Central memory CD8-positive, alpha-beta T cell (primary cell): Measurements from ENCODE around the gene CD83.
"Not testable (repeated sequence)": the region's sequence is repeated elsewhere in the genome, so short reads cannot be mapped to it uniquely, and the experiment has no call there.

Source experiments
- ATAC-seq: fragments of 150-1000 bp; cut with Tn5 transposase; replicated peaks from 2 replicates; pipeline ENCODE4 v1.10.0; 2022; ENCODE audit warnings: mild to moderate bottlenecking, moderate FRiP score, moderate number of reproducible peaks; ENCODE audit not compliant: poor library complexity, severe bottlenecking; ENCODE audit errors: extremely low read depth
- DNase-seq, 2 donors: peaks; one replicate each; pipeline ENCODE4 v3.0.0; 2021; ENCODE audit warnings: low spot score in 2 of 2
- H3K27ac Mint-ChIP-seq: one replicate; pipeline ENCODE4 v1.8.0; 2022; ENCODE audit warnings: low read depth, mild to moderate bottlenecking, moderate library complexity, mixed read lengths
- H3K27me3 Mint-ChIP-seq: one replicate; pipeline ENCODE4 v1.8.0; 2022; ENCODE audit warnings: mixed read lengths
- H3K36me3 Mint-ChIP-seq: one replicate; pipeline ENCODE4 v1.8.0; 2022; ENCODE audit warnings: mild to moderate bottlenecking, moderate library complexity, mixed read lengths; ENCODE audit not compliant: insufficient read depth
- H3K4me1 Mint-ChIP-seq: one replicate; pipeline ENCODE4 v1.8.0; 2022; ENCODE audit warnings: mixed read lengths
- H3K4me3 Mint-ChIP-seq: one replicate; pipeline ENCODE4 v1.8.0; 2022; ENCODE audit warnings: mild to moderate bottlenecking, moderate library complexity, mixed read lengths
- H3K9me3 Mint-ChIP-seq: one replicate; pipeline ENCODE4 v1.8.0; 2022; ENCODE audit warnings: mixed read lengths

CD83 gene

GRCh38 chr6:14147891-14148290 lies 30.3 kb downstream of the CD83 start:
- peaks cover 2% of the 10 kb centered on the region for H3K36me3 Mint-ChIP-seq
- no peaks in the 10 kb centered on the region for H3K27me3 Mint-ChIP-seq
- H3K9me3 Mint-ChIP-seq, result no peaks in the 10 kb centered on the region
- H3K27ac Mint-ChIP-seq, result no peak overlapping the region
- DNase-seq, result no peak
- no peak overlapping the region for H3K4me3 Mint-ChIP-seq
- peaks cover 6% of the 10 kb centered on the region for H3K4me1 Mint-ChIP-seq
- no peak for ATAC-seq

- Mint-ChIP-seq H3K27ac (no peak overlapping the region), H3K9me3 (no peaks in the 10 kb centered on the region), H3K4me1 (peaks cover 6% of the 10 kb centered on the region), H3K36me3 (peaks cover 2% of the 10 kb centered on the region), H3K27me3 (no peaks in the 10 kb centered on the region), H3K4me3 (no peak overlapping the region)
- DNase-seq (no peak), ATAC-seq (no peak)
These were observed 30.9 kb downstream of the CD83 start for GRCh38 chr6:14148471-14148870.

- Mint-ChIP-seq H3K27me3 (no peaks in the 10 kb centered on the region), H3K27ac (no peak overlapping the region), H3K4me1 (peaks cover 6% of the 10 kb centered on the region), H3K36me3 (peaks cover 2% of the 10 kb centered on the region), H3K9me3 (no peaks in the 10 kb centered on the region), H3K4me3 (no peak overlapping the region)
- no peak for DNase-seq
- no peak for ATAC-seq
These were observed 31.6 kb downstream of the CD83 start for GRCh38 chr6:14149053-14149738.

- H3K36me3 Mint-ChIP-seq, result peaks cover 2% of the 10 kb centered on the region
- no peak for DNase-seq
- peaks cover 3% of the 10 kb centered on the region for H3K4me1 Mint-ChIP-seq
- no peaks in the 10 kb centered on the region for H3K9me3 Mint-ChIP-seq
- H3K4me3 Mint-ChIP-seq, result no peak overlapping the region
- ATAC-seq, result no peak
- H3K27me3 Mint-ChIP-seq, result no peaks in the 10 kb centered on the region
- no peak overlapping the region for H3K27ac Mint-ChIP-seq
These were observed 32.2 kb downstream of the CD83 start for GRCh38 chr6:14149739-14150130.

- H3K27me3 Mint-ChIP-seq, H3K27ac Mint-ChIP-seq, H3K4me3 Mint-ChIP-seq, ATAC-seq, H3K4me1 Mint-ChIP-seq, DNase-seq, H3K36me3 Mint-ChIP-seq, H3K9me3 Mint-ChIP-seq: not testable (repeated sequence)
These were observed 33.7 kb downstream of the CD83 start for GRCh38 chr6:14151300-14151699.

- no peaks in the 10 kb centered on the region for H3K4me1 Mint-ChIP-seq
- H3K36me3 Mint-ChIP-seq, result peaks cover 3% of the 10 kb centered on the region
- no peak overlapping the region for H3K4me3 Mint-ChIP-seq
- H3K9me3 Mint-ChIP-seq, result no peaks in the 10 kb centered on the region
- ATAC-seq (no peak), DNase-seq (no peak)
- no peaks in the 10 kb centered on the region for H3K27me3 Mint-ChIP-seq
- H3K27ac Mint-ChIP-seq, result no peak overlapping the region
These were observed 34.2 kb downstream of the CD83 start for GRCh38 chr6:14151773-14152172.

GRCh38 chr6:14153228-14153627 lies 35.7 kb downstream of the CD83 start:
- Mint-ChIP-seq H3K27ac (no peak overlapping the region), H3K4me1 (no peaks in the 10 kb centered on the region), H3K27me3 (peaks cover 1% of the 10 kb centered on the region), H3K36me3 (peaks cover 7% of the 10 kb centered on the region), H3K4me3 (no peak overlapping the region), H3K9me3 (no peaks in the 10 kb centered on the region)
- ATAC-seq, result no peak
- no peak for DNase-seq

GRCh38 chr6:14159090-14159489 lies 41.5 kb downstream of the CD83 start:
- DNase-seq, result no peak
- Mint-ChIP-seq H3K4me3 (no peak overlapping the region), H3K27me3 (peaks cover 21% of the 10 kb centered on the region), H3K4me1 (no peaks in the 10 kb centered on the region), H3K36me3 (peaks cover 5% of the 10 kb centered on the region), H3K27ac (no peak overlapping the region), H3K9me3 (no peaks in the 10 kb centered on the region)
- no peak for ATAC-seq

GRCh38 chr6:14162826-14163225 lies 45.3 kb downstream of the CD83 start:
- ATAC-seq, result no peak
- DNase-seq, result no peak
- H3K4me3 Mint-ChIP-seq, result no peak overlapping the region
- H3K27me3 Mint-ChIP-seq, result peaks cover 50% of the 10 kb centered on the region
- H3K4me1 Mint-ChIP-seq, result no peaks in the 10 kb centered on the region
- H3K36me3 Mint-ChIP-seq, result no peaks in the 10 kb centered on the region
- no peak overlapping the region for H3K27ac Mint-ChIP-seq
- H3K9me3 Mint-ChIP-seq, result no peaks in the 10 kb centered on the region

- peaks cover 54% of the 10 kb centered on the region for H3K27me3 Mint-ChIP-seq
- no peak for ATAC-seq
- H3K36me3 Mint-ChIP-seq, result no peaks in the 10 kb centered on the region
- no peak for DNase-seq
- no peak overlapping the region for H3K27ac Mint-ChIP-seq
- H3K4me3 Mint-ChIP-seq, result no peak overlapping the region
- H3K4me1 Mint-ChIP-seq, result no peaks in the 10 kb centered on the region
- peaks cover 20% of the 10 kb centered on the region for H3K9me3 Mint-ChIP-seq
These were observed 47.5 kb downstream of the CD83 start for GRCh38 chr6:14165091-14165490.

GRCh38 chr6:14166839-14167238 lies 49.3 kb downstream of the CD83 start:
- H3K36me3 Mint-ChIP-seq, result no peaks in the 10 kb centered on the region

GRCh38 chr6:14170128-14170527 lies 52.6 kb downstream of the CD83 start:
- H3K4me3 Mint-ChIP-seq, result no peak overlapping the region
- peaks cover 32% of the 10 kb centered on the region for H3K27me3 Mint-ChIP-seq
- DNase-seq (no peak), ATAC-seq (no peak)
- H3K4me1 Mint-ChIP-seq, result no peaks in the 10 kb centered on the region
- peaks cover 21% of the 10 kb centered on the region for H3K9me3 Mint-ChIP-seq
- H3K27ac Mint-ChIP-seq, result no peak overlapping the region
- no peaks in the 10 kb centered on the region for H3K36me3 Mint-ChIP-seq

More at GRCh38 chr6:14166839-14167238, 49.3 kb downstream of the CD83 start:
- H3K9me3 Mint-ChIP-seq, result peaks cover 21% of the 10 kb centered on the region
- H3K27me3 Mint-ChIP-seq, result peaks cover 54% of the 10 kb centered on the region
- ATAC-seq (no peak), DNase-seq (no peak)
- no peak overlapping the region for H3K27ac Mint-ChIP-seq
- no peak overlapping the region for H3K4me3 Mint-ChIP-seq
- no peaks in the 10 kb centered on the region for H3K4me1 Mint-ChIP-seq

- Mint-ChIP-seq H3K27me3 (peaks cover 15% of the 10 kb centered on the region), H3K4me3 (no peak overlapping the region), H3K27ac (no peak overlapping the region), H3K4me1 (no peaks in the 10 kb centered on the region), H3K36me3 (no peaks in the 10 kb centered on the region), H3K9me3 (peaks cover 21% of the 10 kb centered on the region)
- no peak for ATAC-seq
- no peak for DNase-seq
These were observed 55.0 kb downstream of the CD83 start for GRCh38 chr6:14172562-14172961.
